Calu3 (cell line): ENCODE data around the gene COA3. TPM values are rescaled to one million over a fixed set of nuclear protein-coding genes. Genes with fewer than 3 reads are reported as not detected.

ENCODE experiments used
- BruUV-seq: library from RNA; stranded (reverse); fragments of 400-500 nt; replicated peaks from 2 replicates; lab custom pipeline; 2021; lab: Mats Ljungman, UMichigan
- CTCF ChIA-PET: fragments of 300-600 bp; sonication (Branson Sonifier 250); formaldehyde crosslinking; loops from one replicate; lab custom pipeline; 2022; ENCODE audit warnings: antibody characterized with exemption; lab: Charles Lee
- DNase-seq: peaks from one replicate; pipeline ENCODE4 v3.0.0; 2022
- H3K27ac Mint-ChIP-seq: one replicate; pipeline ENCODE4 v1.8.0; 2022; ENCODE audit warnings: mixed read lengths; ENCODE audit not compliant: unreplicated experiment
- H3K27me3 Mint-ChIP-seq: one replicate; pipeline ENCODE4 v1.8.0; 2022; ENCODE audit warnings: mixed read lengths; ENCODE audit not compliant: unreplicated experiment
- H3K36me3 Mint-ChIP-seq: one replicate; pipeline ENCODE4 v1.8.0; 2022; ENCODE audit warnings: mild to moderate bottlenecking, moderate library complexity, mixed read lengths; ENCODE audit not compliant: insufficient read depth, unreplicated experiment
- H3K4me1 Mint-ChIP-seq: one replicate; pipeline ENCODE4 v1.8.0; 2022; ENCODE audit warnings: mild to moderate bottlenecking, low read depth, mixed read lengths; ENCODE audit not compliant: unreplicated experiment
- H3K4me3 Mint-ChIP-seq: one replicate; pipeline ENCODE4 v1.8.0; 2022; ENCODE audit warnings: mild to moderate bottlenecking, low read depth, moderate library complexity, mixed read lengths; ENCODE audit not compliant: unreplicated experiment
- H3K9me3 Mint-ChIP-seq: one replicate; pipeline ENCODE4 v1.8.0; 2022; ENCODE audit warnings: low read depth, mixed read lengths; ENCODE audit not compliant: unreplicated experiment
- intact Hi-C: fragments of 100-400 bp; cut with micrococcal nuclease; formaldehyde crosslinking; loops from one replicate; pipeline ENCODE4 v1.10.0; 2022; ENCODE audit not compliant: unreplicated experiment
- total RNA-seq: library from RNA; stranded (reverse); gene quantifications from 2 replicates; pipeline ENCODE4 v1.2.3, GENCODE V29; 2022
- TF ChIP-seq, protein P1 (sequence below): fragments of 200-600 bp; IDR thresholded peaks from one replicate; pipeline ENCODE4 v1.8.0; 2022; ENCODE audit warnings: antibody characterized with exemption; ENCODE audit not compliant: unreplicated experiment

The COA3 gene
- total RNA-seq, 1 experiment from 2014 or later: 99.9 TPM

GRCh38 chr17:42783062-42783790 lies 15.3 kb downstream of the COA3 start:
- no TSS peak for BruUV-seq
- peaks cover 21% of the 10 kb centered on the region for H3K36me3 Mint-ChIP-seq
- no peaks in the 10 kb centered on the region for H3K9me3 Mint-ChIP-seq
- TF ChIP-seq, protein P1, sequence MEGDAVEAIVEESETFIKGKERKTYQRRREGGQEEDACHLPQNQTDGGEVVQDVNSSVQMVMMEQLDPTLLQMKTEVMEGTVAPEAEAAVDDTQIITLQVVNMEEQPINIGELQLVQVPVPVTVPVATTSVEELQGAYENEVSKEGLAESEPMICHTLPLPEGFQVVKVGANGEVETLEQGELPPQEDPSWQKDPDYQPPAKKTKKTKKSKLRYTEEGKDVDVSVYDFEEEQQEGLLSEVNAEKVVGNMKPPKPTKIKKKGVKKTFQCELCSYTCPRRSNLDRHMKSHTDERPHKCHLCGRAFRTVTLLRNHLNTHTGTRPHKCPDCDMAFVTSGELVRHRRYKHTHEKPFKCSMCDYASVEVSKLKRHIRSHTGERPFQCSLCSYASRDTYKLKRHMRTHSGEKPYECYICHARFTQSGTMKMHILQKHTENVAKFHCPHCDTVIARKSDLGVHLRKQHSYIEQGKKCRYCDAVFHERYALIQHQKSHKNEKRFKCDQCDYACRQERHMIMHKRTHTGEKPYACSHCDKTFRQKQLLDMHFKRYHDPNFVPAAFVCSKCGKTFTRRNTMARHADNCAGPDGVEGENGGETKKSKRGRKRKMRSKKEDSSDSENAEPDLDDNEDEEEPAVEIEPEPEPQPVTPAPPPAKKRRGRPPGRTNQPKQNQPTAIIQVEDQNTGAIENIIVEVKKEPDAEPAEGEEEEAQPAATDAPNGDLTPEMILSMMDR: no peak
- H3K4me3 Mint-ChIP-seq: no peak overlapping the region
- intact Hi-C loops: no loop called here
- peaks cover 72% of the 10 kb centered on the region for H3K27me3 Mint-ChIP-seq
- CTCF ChIA-PET: interaction anchor here (0.5 kb wide), 1 partner anchor 40 kb away, joined by 3 read pairs; no protein-coding TSS in a partner anchor
- no peak overlapping the region for H3K27ac Mint-ChIP-seq
- peaks cover 9% of the 10 kb centered on the region for H3K4me1 Mint-ChIP-seq
- DNase-seq: no peak

GRCh38 chr17:42782166-42783061 lies 16.1 kb downstream of the COA3 start:
- Mint-ChIP-seq H3K9me3 (no peaks in the 10 kb centered on the region), H3K4me3 (no peak overlapping the region), H3K36me3 (peaks cover 28% of the 10 kb centered on the region), H3K27me3 (peaks cover 64% of the 10 kb centered on the region), H3K27ac (no peak overlapping the region), H3K4me1 (peaks cover 9% of the 10 kb centered on the region)
- no TSS peak for BruUV-seq
- TF ChIP-seq, protein P1: no peak
- CTCF ChIA-PET: interaction anchor here (0.6 to 0.7 kb wide), 4 partner anchors 15 to 242 kb away, joined by 3 to 7 read pairs (median 3); partner anchors contain the start of gene BECN1
- no peak for DNase-seq
- intact Hi-C loops: no loop called here

GRCh38 chr17:42781639-42782165 lies 16.8 kb downstream of the COA3 start:
- Mint-ChIP-seq H3K27me3 (peaks cover 57% of the 10 kb centered on the region), H3K9me3 (no peaks in the 10 kb centered on the region), H3K4me1 (peaks cover 9% of the 10 kb centered on the region), H3K4me3 (no peak overlapping the region), H3K27ac (no peak overlapping the region), H3K36me3 (peaks cover 32% of the 10 kb centered on the region)
- BruUV-seq: no TSS peak
- CTCF ChIA-PET: interaction anchor here (0.7 to 1.6 kb wide), 2 partner anchors 15 to 18 kb away, joined by 6 to 7 read pairs; no protein-coding TSS in a partner anchor
- intact Hi-C loops: no loop called here
- TF ChIP-seq, protein P1: no peak
- DNase-seq: no peak

GRCh38 chr17:42780851-42781638 lies 17.5 kb downstream of the COA3 start:
- DNase-seq: no peak
- Mint-ChIP-seq H3K9me3 (no peaks in the 10 kb centered on the region), H3K4me3 (peak overlapping the region; percentile 57), H3K36me3 (peaks cover 37% of the 10 kb centered on the region), H3K27ac (no peak overlapping the region), H3K4me1 (peaks cover 9% of the 10 kb centered on the region), H3K27me3 (peaks cover 52% of the 10 kb centered on the region)
- TF ChIP-seq, protein P1: no peak
- BruUV-seq: no TSS peak
- intact Hi-C loops: no loop called here
- CTCF ChIA-PET: interaction anchor here (0.5 to 1.6 kb wide), 4 partner anchors 11 to 24 kb away, joined by 3 to 8 read pairs (median 6); no protein-coding TSS in a partner anchor
